CD4-positive, alpha-beta T cell (primary cell): ENCODE measurements around the gene LBX2. TPM values are rescaled to one million over a fixed set of nuclear protein-coding genes. Genes with fewer than 3 reads are reported as not detected.

Experiments used
- ATAC-seq: fragments of 200-7000 bp; cut with Tn5 transposase; one replicate; pipeline ENCODE4 v1.10.0; 2022; ENCODE audit warnings: mild to moderate bottlenecking; ENCODE audit not compliant: poor library complexity
- CTCF ChIA-PET: fragments of 350-600 bp; sonication (Branson Sonifier 250); formaldehyde crosslinking; loops from one replicate; lab custom pipeline; 2021; ENCODE audit warnings: antibody characterized with exemption, inconsistent platforms; lab: Charles Lee
- POLR2A ChIA-PET: fragments of 350-600 bp; sonication (Branson Sonifier 250); formaldehyde crosslinking; loops from one replicate; lab custom pipeline; 2021; ENCODE audit warnings: antibody characterized with exemption, inconsistent platforms; lab: Charles Lee
- DNase-seq, 14 experiments: peaks; one replicate each; pipeline ENCODE4 v3.0.0-alpha.2; 2013 to 2020; ENCODE audit warnings: mixed read lengths in 2 of 14
- H3K27ac ChIP-seq, 2 donors: one replicate each; pipeline versions ENCODE4 v1.5.1 to v1.7.0; 2013; ENCODE audit warnings: low read length in 2 of 2, low read depth in 1 of 2, mild to moderate bottlenecking in 1 of 2
- H3K27me3 ChIP-seq, 2 experiments: 1 replicate in 1 of 2; 2 replicates in 1 of 2; pipeline versions ENCODE4 v1.6.1 to v1.7.0; 2013; ENCODE audit warnings: low read length in 2 of 2, control low read depth in 1 of 2, mild to moderate bottlenecking in 1 of 2, moderate library complexity in 1 of 2; ENCODE audit not compliant: insufficient read depth in 2 of 2, control insufficient read depth in 1 of 2
- H3K36me3 ChIP-seq: one replicate; pipeline ENCODE4 v1.6.1; 2013; ENCODE audit warnings: low read length, control low read depth; ENCODE audit not compliant: insufficient read depth
- H3K4me1 ChIP-seq: one replicate; pipeline ENCODE4 v1.6.1; 2013; ENCODE audit warnings: low read length, control low read depth; ENCODE audit not compliant: insufficient read depth
- H3K4me3 ChIP-seq: one replicate; pipeline ENCODE4 v1.5.1; 2013; ENCODE audit warnings: mild to moderate bottlenecking, low read length, moderate library complexity
- H3K9me3 ChIP-seq, 2 experiments: 1 replicate in 1 of 2; 2 replicates in 1 of 2; pipeline versions ENCODE4 v1.6.1 to v1.7.0; 2013; ENCODE audit warnings: low read length in 2 of 2, mild to moderate bottlenecking in 2 of 2, control low read depth in 1 of 2, moderate library complexity in 1 of 2; ENCODE audit not compliant: control insufficient read depth in 1 of 2, insufficient read depth in 1 of 2
- H3K27ac Mint-ChIP-seq: one replicate; pipeline ENCODE4 v1.8.0; 2020; ENCODE audit warnings: mixed read lengths
- H3K27me3 Mint-ChIP-seq: one replicate; pipeline ENCODE4 v1.8.0; 2021; ENCODE audit warnings: mixed read lengths
- H3K36me3 Mint-ChIP-seq: one replicate; pipeline ENCODE4 v1.8.0; 2021; ENCODE audit warnings: low read depth, mixed read lengths
- H3K4me1 Mint-ChIP-seq: one replicate; pipeline ENCODE4 v1.8.0; 2021; ENCODE audit warnings: low read depth, mixed read lengths
- H3K4me3 Mint-ChIP-seq: one replicate; pipeline ENCODE4 v1.8.0; 2020; ENCODE audit warnings: mild to moderate bottlenecking, mixed read lengths
- H3K9me3 Mint-ChIP-seq: one replicate; pipeline ENCODE4 v1.8.0; 2020; ENCODE audit warnings: mixed read lengths
- intact Hi-C, 2 experiments: fragments of 100-400 bp; cut with DNase I in 1 of 2; cut with micrococcal nuclease in 1 of 2; formaldehyde crosslinking; loops; one replicate each; pipeline versions ENCODE4 v1.15.1 to v1.9.0; 2023 to 2025; cut with DNase I, micrococcal nuclease
- total RNA-seq, 174 experiments: library from RNA in 2 of 174; stranded (reverse) in 2 of 174; gene quantifications; one replicate each; pipeline ENCODE4 v1.2.3 and lab custom pipeline; 2021 to 2026
- TF ChIP-seq, protein P1 (sequence below): fragments of 200-600 bp; IDR thresholded peaks from one replicate; pipeline ENCODE4 v1.8.0; 2022; ENCODE audit warnings: antibody characterized with exemption, mild to moderate bottlenecking

The LBX2 gene
- total RNA-seq, 2 experiments from 2014 or later: not detected

DNA sequence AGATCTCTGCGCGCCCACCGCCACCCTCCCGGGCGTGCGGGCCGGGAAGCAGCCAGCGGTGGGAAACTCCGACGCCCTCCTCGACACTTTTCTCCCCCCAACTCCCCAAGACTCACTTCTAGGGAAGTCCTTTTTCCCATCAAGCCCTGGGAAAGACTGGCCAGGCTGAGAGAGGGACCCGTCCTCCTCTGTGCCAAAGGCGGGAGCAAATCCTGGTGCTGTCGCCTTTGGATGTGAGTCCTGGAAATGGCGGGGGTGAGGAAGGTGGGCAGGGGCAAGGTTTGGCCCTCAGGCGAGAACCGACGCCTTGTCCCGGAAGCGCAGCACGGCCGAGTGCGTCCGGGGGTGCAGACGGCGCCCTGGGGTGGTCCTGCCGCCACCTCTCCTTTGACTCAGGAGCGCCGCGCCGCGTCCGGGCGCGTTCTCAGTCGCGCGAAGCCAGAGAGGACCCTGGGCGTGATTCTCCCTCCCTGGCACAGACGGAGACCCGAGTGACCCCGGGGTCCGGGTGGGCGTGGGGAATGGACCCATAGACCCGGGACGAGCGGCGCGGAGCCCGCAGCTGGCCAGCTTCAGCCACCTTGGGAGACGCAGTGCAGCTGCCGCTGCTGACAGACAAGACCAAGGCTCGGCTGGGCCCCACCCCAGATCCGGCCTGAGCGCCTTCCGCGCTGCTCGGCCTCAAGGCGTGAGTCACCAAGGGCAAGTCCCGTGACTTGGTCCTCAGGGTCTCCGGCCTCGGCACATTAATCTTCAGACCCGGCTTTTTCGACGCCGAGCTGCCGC is 3.5 kb upstream of the LBX2 start:
- Histone ChIP-seq H3K4me3 (peak overlapping the region; percentile 53), H3K27ac (no peak overlapping the region), H3K27me3 (peaks cover 63 to 69% of the 10 kb centered on the region in 2 experiments), H3K9me3 (peaks cover 0 to 31% of the 10 kb centered on the region in 2 experiments), H3K4me1 (peaks cover 68% of the 10 kb centered on the region), H3K36me3 (peaks cover 18% of the 10 kb centered on the region)
- ChIA-PET CTCF (interaction anchor here (1.1 to 2.1 kb wide), 3 partner anchors 20 to 324 kb away, joined by 3 to 7 read pairs (median 3); partner anchors contain the start of genes CCDC142, MOB1A and TTC31), POLR2A (interaction anchor here (0.6 to 1.6 kb wide), 6 partner anchors 10 to 305 kb away, joined by 3 to 6 read pairs (median 3); partner anchors contain the start of genes AUP1, C2orf81, CCDC142 and HTRA2)
- intact Hi-C loops: no loop called here
- Mint-ChIP-seq H3K4me1 (peaks cover 85% of the 10 kb centered on the region), H3K9me3 (no peaks in the 10 kb centered on the region), H3K4me3 (peak overlapping the region; percentile 60), H3K27me3 (peaks cover 91% of the 10 kb centered on the region), H3K36me3 (peaks cover 35% of the 10 kb centered on the region), H3K27ac (no peak overlapping the region)
- DNase-seq (peak in 8 of 14 experiments; percentile 20 to 75 (median 50)), ATAC-seq (no peak)
- TF ChIP-seq, protein P1, sequence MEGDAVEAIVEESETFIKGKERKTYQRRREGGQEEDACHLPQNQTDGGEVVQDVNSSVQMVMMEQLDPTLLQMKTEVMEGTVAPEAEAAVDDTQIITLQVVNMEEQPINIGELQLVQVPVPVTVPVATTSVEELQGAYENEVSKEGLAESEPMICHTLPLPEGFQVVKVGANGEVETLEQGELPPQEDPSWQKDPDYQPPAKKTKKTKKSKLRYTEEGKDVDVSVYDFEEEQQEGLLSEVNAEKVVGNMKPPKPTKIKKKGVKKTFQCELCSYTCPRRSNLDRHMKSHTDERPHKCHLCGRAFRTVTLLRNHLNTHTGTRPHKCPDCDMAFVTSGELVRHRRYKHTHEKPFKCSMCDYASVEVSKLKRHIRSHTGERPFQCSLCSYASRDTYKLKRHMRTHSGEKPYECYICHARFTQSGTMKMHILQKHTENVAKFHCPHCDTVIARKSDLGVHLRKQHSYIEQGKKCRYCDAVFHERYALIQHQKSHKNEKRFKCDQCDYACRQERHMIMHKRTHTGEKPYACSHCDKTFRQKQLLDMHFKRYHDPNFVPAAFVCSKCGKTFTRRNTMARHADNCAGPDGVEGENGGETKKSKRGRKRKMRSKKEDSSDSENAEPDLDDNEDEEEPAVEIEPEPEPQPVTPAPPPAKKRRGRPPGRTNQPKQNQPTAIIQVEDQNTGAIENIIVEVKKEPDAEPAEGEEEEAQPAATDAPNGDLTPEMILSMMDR: no peak

DNA sequence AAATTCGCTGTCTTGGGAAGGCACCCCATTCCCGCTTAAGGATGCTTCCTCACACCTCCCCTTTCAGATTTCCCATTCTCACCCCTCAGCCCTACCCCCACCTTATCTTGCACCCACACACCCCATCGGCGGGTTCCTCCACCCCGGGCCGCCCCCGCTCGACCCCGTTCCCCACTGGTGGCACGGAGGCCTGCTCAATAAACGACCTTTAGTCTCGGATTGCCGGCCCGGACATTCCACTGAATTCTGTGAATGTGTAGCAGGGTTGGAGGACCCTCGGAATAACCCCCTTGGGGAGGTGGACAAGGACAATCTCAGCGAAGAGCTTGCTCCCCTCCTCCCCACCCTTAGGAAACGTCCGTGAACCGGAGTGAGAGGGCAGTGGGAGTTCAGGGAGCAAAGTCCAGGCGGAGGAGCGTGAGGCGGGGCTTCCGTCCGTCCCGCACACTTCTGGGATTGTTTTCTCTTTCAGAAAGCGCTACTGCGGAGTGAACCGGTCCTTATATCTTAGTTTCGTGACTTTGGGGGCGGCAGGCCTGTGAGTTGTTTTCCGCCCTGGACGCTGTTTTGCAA is 2.8 kb upstream of the LBX2 start:
- Histone ChIP-seq H3K4me3 (peak overlapping the region; percentile 53), H3K4me1 (peaks cover 70% of the 10 kb centered on the region), H3K36me3 (peaks cover 18% of the 10 kb centered on the region), H3K27ac (no peak overlapping the region), H3K27me3 (peaks cover 63 to 72% of the 10 kb centered on the region in 2 experiments), H3K9me3 (peaks cover 0 to 37% of the 10 kb centered on the region in 2 experiments)
- intact Hi-C loops: no loop called here
- TF ChIP-seq, protein P1: no peak
- Mint-ChIP-seq H3K36me3 (peaks cover 28% of the 10 kb centered on the region), H3K9me3 (no peaks in the 10 kb centered on the region), H3K27ac (no peak overlapping the region), H3K4me1 (peaks cover 86% of the 10 kb centered on the region), H3K27me3 (peaks cover 90% of the 10 kb centered on the region), H3K4me3 (peak overlapping the region; percentile 60)
- ATAC-seq: no peak
- ChIA-PET POLR2A (no interaction called here), CTCF (interaction anchor here (2.3 kb wide), 1 partner anchor 19 kb away, joined by 9 read pairs; the partner anchor contains the start of genes CCDC142 and TTC31)
- DNase-seq: no peak

DNA sequence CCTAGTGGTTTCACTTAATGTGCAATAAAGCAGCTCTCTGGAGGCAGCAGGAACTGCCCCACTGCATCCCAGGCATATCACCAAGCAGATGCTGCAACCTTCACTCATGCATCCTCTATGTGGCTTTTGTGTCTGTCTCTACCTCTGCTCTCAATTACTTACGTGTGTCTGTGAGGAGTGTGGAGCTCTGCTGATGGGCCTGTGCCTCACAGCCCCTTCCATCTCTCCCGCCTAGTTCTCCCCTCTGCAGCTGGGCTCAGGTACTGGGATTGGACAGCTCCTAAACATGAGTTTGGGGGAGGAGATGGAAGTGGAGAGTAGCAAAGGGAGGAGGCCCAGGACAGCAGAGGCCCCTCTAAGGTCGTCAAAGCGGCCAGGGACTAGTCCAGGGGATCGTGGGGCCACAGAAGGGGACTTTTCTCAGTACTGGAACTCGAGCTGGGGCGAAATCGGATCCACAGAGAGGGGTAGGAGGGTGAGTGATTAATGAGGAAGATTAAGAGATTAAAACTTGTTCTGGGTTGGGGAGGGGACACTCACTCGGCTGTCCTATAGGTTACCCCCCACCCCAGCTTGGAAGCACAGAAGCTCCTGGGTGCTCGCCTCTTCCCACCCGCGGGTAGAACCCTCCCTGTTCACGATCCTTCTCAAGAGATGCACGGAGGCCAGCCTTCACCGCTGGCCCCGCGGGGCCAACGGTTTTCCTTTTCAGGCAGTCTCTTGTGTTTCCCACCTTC is 2.1 kb upstream of the LBX2 start:
- no peak overlapping the region for H3K27ac Mint-ChIP-seq
- ChIA-PET POLR2A (interaction anchor here (0.6 to 4.5 kb wide), 3 partner anchors 19 to 47 kb away, joined by 3 to 21 read pairs (median 10); partner anchors contain the start of genes AUP1, CCDC142, HTRA2 and INO80B), CTCF (interaction anchor here (2.3 kb wide), 1 partner anchor 18 kb away, joined by 9 read pairs; the partner anchor contains the start of genes CCDC142 and TTC31)
- no peaks in the 10 kb centered on the region for H3K9me3 Mint-ChIP-seq
- H3K27me3 ChIP-seq: peaks cover 63 to 72% of the 10 kb centered on the region in 2 experiments
- no peak overlapping the region for H3K4me3 ChIP-seq
- no peak for ATAC-seq
- H3K27ac ChIP-seq: no peak overlapping the region
- peaks cover 21% of the 10 kb centered on the region for H3K36me3 Mint-ChIP-seq
- peaks cover 18% of the 10 kb centered on the region for H3K36me3 ChIP-seq
- peak overlapping the region; percentile 48 for H3K4me3 Mint-ChIP-seq
- peaks cover 63% of the 10 kb centered on the region for H3K4me1 ChIP-seq
- peaks cover 78% of the 10 kb centered on the region for H3K4me1 Mint-ChIP-seq
- DNase-seq: no peak
- TF ChIP-seq, protein P1: no peak
- intact Hi-C loops: no loop called here
- H3K27me3 Mint-ChIP-seq: peaks cover 84% of the 10 kb centered on the region
- H3K9me3 ChIP-seq: peaks cover 0 to 37% of the 10 kb centered on the region in 2 experiments
